Kasumi-1 (cell line): Measurements from ENCODE around the gene KRT8.

ENCODE experiments used
- DNase-seq, 2 experiments: peaks; one replicate each; lab custom pipeline; 2025; lab: John Stamatoyannopoulos, UW

The KRT8 gene

GRCh38 chr12:52925717-52926595 lies 21.1 kb upstream of the KRT8 start:
- no peak for DNase-seq

DNA sequence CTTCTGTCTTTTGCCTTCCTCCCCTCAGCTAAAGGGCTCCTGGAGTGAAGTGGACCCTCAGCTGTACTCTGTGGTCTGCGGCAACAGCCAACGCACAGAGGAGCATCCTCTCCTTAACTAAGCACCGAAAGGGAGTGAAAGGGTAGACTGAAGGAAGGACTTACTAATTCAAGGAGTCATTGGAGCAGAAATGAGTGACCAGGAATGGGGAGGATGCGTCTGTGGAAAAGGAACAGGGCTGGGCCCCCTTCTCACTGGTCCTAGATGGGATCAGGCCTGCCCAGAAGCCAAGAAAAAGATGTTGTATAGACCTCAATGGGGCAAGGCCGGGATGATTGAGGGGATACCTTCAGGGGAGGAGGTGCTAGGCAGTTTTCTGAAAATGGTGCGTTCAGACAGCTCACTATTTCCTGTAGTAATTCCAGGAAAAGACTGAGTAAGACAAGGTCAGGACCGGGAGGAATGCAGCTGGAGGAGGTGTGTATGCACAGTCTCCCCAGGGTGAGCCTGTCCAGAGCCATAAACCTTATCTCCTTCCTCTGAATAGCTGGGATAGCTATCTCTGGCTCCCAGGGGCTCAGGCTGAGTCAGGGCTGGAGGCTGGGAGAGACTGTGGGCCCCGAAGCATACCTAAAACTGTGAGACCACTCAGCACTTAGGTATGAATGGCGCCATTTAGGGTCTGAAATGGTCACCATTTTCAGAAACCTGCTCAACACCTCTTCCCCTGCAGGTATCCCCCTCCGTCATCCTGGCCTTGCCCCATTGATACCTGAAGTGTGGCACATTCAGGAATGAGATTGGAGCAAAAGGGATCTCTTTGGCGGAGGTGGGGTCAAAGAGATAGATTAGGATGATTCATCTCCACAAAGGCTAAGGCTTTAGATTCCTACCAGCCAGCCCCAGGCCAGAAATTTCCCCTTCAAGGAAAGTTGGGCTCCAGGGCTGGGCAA lies 20.2 kb upstream of the KRT8 start:
- no peak for DNase-seq

- no peak for DNase-seq
Observed at GRCh38 chr12:52921488-52922165, 16.8 kb upstream of the KRT8 start.

GRCh38 chr12:52920937-52921336 lies 16.1 kb upstream of the KRT8 start:
- no peak for DNase-seq

DNA sequence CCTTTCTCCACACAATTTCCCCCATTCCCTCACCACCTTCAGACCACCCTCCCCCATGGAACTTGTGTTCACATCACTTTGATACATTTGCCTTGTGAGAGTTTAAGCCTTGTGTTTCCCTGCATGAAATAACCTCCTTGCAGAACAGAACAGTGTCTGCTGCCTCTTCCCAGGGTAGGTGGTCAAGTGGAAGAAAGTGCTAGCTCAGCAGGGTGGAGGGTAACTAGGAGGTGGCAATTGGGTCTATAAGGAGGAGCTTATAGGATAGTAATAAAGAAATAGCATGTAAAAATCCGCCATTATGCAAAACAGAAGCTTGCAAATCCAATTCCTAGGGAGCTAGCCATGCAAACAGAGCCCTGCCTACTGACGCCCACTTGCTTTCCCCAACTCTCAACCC lies 13.9 kb upstream of the KRT8 start:
- no peak for DNase-seq

DNA sequence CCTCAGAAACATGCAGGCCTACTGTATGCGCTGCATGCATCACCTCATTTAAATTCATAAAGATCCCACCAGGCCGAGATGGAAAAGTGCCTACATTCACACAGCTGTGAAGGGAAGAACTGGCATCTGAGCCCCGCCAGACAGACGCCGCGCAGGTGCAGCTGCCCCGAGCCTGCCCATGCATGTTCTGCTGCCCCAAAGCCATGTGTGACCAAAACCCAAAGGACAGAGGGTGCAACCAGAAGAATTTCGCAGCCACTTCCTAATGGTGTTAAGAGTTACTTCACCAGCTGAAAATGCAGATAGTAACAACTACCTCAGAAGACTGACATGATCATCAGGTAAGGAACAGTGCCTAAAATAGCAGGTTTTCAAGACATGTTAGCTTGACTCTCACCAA lies 13.5 kb upstream of the KRT8 start:
- no peak for DNase-seq

GRCh38 chr12:52917800-52918199 lies 12.9 kb upstream of the KRT8 start:
- DNase-seq, result no peak

DNA sequence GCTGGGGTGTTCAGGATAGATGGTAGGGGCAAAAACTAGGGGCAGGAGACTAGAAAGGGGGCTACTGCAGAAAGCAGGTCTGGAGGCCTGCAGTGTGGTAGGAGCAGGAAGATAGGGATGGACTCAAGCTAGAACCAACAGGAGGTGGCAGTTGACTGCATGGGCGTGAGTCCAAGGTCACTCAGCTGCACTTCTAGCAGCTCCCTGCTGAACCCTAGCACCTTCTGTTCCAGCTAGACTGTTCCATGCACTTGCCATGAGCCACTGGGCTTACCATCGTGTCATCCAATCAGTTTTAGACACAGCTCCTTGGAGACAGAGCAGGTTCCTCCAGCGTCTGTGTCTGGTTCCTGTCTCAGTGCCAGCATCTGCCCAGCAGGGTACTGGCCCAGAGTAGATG lies 11.3 kb upstream of the KRT8 start:
- DNase-seq, result no peak

DNA sequence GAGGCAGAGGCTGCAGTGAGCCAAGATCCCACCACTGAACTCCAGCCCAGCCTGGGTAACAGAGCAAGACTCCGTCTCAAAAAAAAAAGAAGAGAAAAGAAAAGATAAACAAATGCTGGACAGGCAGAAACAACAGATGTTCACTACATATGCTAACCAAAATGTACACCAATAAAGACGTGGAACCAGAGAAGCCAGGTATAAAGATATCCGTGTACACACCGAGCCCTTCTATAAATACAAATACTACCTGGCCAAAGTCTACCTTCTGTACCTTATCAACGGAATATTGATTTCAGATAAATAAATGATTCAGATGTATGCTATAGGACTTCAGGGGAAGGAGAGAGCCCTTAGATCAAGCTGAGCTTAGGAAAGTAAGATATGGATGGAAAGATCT lies 10.8 kb upstream of the KRT8 start:
- no peak for DNase-seq

- no peak for DNase-seq
Observed at GRCh38 chr12:52914576-52915121, 9.8 kb upstream of the KRT8 start.

DNA sequence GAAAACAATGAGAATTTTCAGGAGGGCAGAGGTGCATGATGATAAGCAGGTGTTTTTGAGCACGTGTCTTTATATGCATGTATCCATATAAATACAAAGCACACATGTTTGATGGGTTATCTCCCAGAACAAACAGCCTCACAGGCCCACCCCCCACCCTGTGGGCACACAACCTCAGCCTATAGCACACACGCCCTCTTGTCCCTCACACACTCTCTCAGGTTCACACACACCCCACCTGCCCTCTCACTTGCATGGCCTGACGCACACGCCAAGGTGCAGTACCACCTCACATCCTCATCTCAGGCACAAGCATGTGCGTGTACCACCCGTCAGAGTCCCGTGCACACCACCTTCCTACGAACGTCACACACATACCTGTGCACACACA lies 8.6 kb upstream of the KRT8 start:
- no peak for DNase-seq

DNA sequence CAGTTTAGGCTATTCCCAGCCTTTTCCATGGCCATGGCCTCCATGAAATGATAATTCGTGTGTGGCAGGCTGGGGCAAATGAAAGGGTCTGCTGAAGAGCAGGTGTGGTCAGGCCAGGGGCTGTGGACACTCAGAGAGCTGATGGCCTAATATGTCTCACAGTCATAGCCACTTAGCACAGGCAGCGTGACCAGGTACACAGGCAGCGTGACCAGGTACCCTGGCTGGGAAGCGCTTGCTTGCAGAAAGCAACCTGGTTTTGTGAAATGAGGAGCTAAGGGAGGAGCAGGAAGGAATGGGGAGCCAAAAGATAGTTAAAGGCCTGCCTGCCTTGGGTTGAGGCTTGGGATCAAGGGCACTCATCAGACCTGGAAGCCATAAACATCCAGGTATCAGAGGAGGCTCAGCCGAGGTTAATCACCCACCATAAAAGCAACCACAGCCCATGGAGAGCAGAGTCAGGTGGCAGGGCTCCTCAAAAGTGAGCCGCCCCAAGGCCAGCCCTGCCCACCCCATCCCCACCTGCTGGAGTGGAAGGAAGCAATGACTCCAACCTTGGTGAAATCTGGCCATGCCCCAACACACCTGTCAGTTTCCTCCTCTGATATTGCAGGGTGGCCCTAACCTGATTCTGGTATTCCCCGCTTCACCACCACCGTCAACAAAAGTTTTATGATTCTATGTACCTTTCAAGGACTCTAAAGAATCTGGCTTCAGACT lies 8.0 kb upstream of the KRT8 start:
- no peak for DNase-seq

DNA sequence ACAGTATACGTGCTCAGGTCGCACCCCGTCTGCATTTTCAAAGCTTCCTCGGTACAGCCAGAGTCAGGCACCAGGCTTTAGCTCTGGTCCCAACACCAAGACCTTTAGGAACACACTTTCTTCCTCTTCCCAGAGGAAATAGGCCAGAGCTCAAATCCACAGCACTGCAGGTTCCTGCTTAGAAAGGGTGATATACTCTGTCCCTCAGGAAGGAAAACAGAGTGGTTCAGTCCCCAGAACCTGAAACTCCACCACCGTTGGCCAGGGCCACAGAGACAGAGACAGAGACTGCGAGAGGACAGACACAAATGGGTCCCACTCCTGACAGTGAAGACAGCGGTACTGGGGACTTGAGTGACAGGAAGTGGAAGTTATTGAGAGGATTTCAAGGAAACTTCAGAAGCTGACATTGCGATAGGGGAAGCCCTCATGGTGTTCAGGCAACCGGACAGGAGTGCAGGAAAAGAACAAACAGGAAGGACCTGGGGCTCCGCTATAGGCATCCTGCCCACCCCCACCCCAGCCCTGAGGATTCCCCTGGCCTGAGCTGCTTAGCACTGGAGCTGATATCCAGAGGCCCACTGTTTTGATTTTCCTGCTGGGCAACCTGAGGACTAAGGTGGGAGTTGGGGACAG lies 5.5 kb upstream of the KRT8 start:
- no peak for DNase-seq

GRCh38 chr12:52909796-52910195 lies 4.9 kb upstream of the KRT8 start:
- DNase-seq, result no peak

DNA sequence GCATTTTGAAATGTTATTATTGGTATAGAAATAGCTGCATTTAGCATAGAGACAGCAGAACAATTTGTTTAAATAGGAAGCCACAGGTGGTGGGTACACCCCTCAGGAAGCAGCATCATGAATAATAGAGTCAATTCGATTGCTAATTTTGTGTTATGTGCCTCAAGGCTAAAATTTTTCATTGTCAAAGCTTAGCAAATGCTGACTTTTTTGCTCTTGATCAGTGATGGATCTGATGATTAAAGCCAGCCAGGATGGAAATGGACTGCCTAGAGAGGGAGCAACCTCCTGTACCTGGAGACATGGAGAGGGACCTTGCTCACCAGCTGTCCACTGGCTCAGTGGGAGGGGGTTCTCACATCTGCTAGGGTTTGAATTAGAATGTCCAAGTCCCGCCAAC lies 4.5 kb upstream of the KRT8 start:
- no peak for DNase-seq

DNA sequence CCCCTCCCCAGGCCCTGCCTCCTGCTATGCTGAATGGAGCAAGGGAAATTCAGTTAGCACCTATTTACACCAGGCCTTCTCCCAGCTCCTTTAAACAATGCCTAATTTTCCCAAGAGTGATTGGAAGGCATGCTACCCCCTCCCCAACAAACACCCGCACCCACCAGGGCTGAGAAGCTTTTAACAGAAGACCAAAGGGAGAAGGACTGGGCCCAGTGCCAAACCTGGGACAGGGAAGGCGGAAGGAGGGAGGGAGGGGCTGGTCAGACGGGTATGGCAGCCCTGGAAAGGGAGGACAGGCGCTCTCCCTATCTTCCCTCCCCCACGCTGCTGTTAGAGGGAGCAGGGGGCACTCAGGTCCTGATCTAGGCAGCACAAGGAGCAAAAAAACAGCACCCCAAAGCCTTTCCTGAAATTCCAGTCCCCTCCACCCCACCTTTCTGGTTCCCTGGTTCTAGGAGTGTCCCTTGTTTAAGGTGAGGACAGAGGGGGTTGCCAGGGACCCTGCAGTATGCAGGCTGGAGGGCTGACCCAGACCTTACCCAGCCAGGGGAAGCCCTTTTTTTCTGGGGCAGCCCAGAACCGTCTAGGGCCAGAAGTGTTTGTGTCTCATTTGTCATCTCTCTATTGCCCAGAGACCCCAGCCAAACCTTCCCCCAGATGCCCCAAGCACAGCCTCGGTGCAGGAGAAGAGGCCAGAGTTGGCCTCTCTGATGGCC lies 2.4 kb upstream of the KRT8 start:
- no peak for DNase-seq

GRCh38 chr12:52906191-52906601 lies 1.3 kb upstream of the KRT8 start:
- no peak for DNase-seq

DNA sequence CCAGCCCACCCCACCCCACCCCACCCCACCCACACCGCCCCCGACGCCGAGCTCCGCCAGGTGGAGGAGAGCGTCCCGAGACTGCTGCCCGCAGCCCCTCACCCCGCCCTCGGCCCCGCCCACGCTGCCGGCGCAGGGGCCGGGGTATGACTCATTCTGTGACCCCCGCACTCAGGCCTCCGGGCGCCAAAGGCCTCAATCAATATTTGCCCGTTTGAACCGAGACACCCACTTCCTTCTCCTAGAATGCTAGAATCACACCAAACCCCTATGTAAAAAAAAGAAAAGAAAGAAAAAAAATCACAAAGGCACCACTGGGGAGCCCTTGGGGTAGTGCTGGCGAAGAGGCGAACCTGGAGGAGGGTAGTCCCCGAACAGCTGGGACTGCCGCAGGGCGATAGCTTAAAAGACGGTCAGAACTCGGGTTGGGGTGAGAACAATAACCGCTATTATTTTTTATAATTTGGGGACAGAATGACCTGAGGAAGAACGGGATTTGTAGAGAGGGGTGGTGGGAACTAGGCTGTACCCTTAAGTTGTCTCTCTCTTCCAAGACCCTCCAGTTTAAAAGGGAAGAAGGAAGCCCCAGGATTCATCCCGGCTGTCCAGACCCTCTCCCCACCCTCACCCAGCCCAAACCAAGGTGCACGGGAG lies 894 bp downstream of the KRT8 start:
- no peak for DNase-seq

GRCh38 chr12:52903285-52903854 lies 1.5 kb downstream of the KRT8 start:
- no peak for DNase-seq
